Panc1 (cell line): ENCODE measurements around the gene CD6.

Experiments
- POLR2AphosphoS5 ChIP-seq: IDR thresholded peaks from 2 replicates; pipeline ENCODE4 v1.6.1; 2012; ENCODE audit warnings: mild to moderate bottlenecking, low read depth, low read length, moderate library complexity
- SIN3A ChIP-seq: IDR thresholded peaks from 2 replicates; pipeline ENCODE4 v1.6.1; 2012; ENCODE audit warnings: low read depth, mild to moderate bottlenecking, low read length, moderate library complexity, borderline replicate concordance; ENCODE audit not compliant: insufficient read depth
- TCF7L2 ChIP-seq: IDR thresholded peaks from 2 replicates; pipeline ENCODE4 v1.6.1; 2011; ENCODE audit warnings: mild to moderate bottlenecking, low read depth, low read length, inconsistent platforms
- TF ChIP-seq, protein P1 (sequence below): fragments of 450-650 bp; IDR thresholded peaks from 2 replicates; pipeline ENCODE4 v1.5.1; 2017; ENCODE audit warnings: mild to moderate bottlenecking

DNA sequence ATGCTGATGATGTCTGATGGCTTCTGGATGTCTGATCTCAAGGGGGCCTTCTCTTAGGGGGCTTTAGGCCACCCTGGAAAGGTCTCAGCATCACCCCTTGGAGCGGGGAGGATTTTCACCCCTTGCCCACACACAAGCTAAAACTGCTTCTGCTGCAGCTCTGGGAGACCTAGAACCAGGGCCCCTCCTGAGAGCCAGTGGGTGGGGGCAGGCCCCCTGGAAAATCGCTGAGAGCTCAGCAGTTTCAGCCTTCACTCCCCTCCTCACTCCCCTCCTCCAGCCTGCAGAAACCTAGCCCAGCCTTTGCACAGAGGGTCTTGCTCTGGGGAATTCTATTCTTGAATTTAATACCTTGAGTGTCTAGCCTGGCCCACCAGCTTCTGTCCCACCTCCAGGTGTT, 17.2 kb downstream of the CD6 start:
- TF ChIP-seq TCF7L2 (no peak), POLR2AphosphoS5 (no peak), SIN3A (no peak)
- TF ChIP-seq, protein P1, sequence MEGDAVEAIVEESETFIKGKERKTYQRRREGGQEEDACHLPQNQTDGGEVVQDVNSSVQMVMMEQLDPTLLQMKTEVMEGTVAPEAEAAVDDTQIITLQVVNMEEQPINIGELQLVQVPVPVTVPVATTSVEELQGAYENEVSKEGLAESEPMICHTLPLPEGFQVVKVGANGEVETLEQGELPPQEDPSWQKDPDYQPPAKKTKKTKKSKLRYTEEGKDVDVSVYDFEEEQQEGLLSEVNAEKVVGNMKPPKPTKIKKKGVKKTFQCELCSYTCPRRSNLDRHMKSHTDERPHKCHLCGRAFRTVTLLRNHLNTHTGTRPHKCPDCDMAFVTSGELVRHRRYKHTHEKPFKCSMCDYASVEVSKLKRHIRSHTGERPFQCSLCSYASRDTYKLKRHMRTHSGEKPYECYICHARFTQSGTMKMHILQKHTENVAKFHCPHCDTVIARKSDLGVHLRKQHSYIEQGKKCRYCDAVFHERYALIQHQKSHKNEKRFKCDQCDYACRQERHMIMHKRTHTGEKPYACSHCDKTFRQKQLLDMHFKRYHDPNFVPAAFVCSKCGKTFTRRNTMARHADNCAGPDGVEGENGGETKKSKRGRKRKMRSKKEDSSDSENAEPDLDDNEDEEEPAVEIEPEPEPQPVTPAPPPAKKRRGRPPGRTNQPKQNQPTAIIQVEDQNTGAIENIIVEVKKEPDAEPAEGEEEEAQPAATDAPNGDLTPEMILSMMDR, result no peak
